GM18873 (cell line): Measurements from ENCODE around the gene HS6ST3.

Experiments
- ATAC-seq: cut with Tn5 transposase; IDR thresholded peaks from one replicate; pipeline ENCODE4 v1.9.1; 2021; ENCODE audit warnings: mild to moderate bottlenecking, moderate library complexity, moderate number of reproducible peaks; ENCODE audit not compliant: unreplicated experiment, low FRiP score

Gene HS6ST3

GRCh38 chr13:96421314-96421713, 331.4 kb downstream of the HS6ST3 start:
- no peak for ATAC-seq

GRCh38 chr13:96422002-96422401, 332.1 kb downstream of the HS6ST3 start:
- ATAC-seq = no peak

GRCh38 chr13:96426167-96426566, 336.3 kb downstream of the HS6ST3 start:
- no peak for ATAC-seq

GRCh38 chr13:96428911-96429310, 339.0 kb downstream of the HS6ST3 start:
- ATAC-seq = no peak

GRCh38 chr13:96431044-96431581, 341.2 kb downstream of the HS6ST3 start:
- no peak for ATAC-seq

- ATAC-seq = no peak
Measured at GRCh38 chr13:96444676-96445075, 354.8 kb downstream of the HS6ST3 start.

- ATAC-seq = no peak
Measured at GRCh38 chr13:96449920-96450319, 360.0 kb downstream of the HS6ST3 start.

- no peak for ATAC-seq
Measured at GRCh38 chr13:96450326-96451020, 360.6 kb downstream of the HS6ST3 start.

- no peak for ATAC-seq
Measured at GRCh38 chr13:96454466-96454865, 364.6 kb downstream of the HS6ST3 start.

- ATAC-seq = no peak
Measured at GRCh38 chr13:96460609-96461008, 370.7 kb downstream of the HS6ST3 start.

- no peak for ATAC-seq
Measured at GRCh38 chr13:96473526-96474180, 383.7 kb downstream of the HS6ST3 start.

GRCh38 chr13:96474181-96474557, 384.3 kb downstream of the HS6ST3 start:
- no peak for ATAC-seq

GRCh38 chr13:96475103-96475502, 385.2 kb downstream of the HS6ST3 start:
- no peak for ATAC-seq

- no peak for ATAC-seq
Measured at GRCh38 chr13:96481482-96481881, 391.6 kb downstream of the HS6ST3 start.

- ATAC-seq = no peak
Measured at GRCh38 chr13:96490496-96490989, 400.6 kb downstream of the HS6ST3 start.

GRCh38 chr13:96491103-96491502, 401.2 kb downstream of the HS6ST3 start:
- no peak for ATAC-seq

- ATAC-seq = no peak
Measured at GRCh38 chr13:96492766-96493165, 402.9 kb downstream of the HS6ST3 start.

- no peak for ATAC-seq
Measured at GRCh38 chr13:96499656-96500055, 409.7 kb downstream of the HS6ST3 start.

- no peak for ATAC-seq
Measured at GRCh38 chr13:96500953-96501352, 411.0 kb downstream of the HS6ST3 start.

- no peak for ATAC-seq
Measured at GRCh38 chr13:96503481-96503880, 413.6 kb downstream of the HS6ST3 start.

- no peak for ATAC-seq
Measured at GRCh38 chr13:96511587-96511986, 421.7 kb downstream of the HS6ST3 start.

GRCh38 chr13:96519380-96519779, 429.5 kb downstream of the HS6ST3 start:
- ATAC-seq = no peak
